ENCODE results near the gene PRDM16.

DNA sequence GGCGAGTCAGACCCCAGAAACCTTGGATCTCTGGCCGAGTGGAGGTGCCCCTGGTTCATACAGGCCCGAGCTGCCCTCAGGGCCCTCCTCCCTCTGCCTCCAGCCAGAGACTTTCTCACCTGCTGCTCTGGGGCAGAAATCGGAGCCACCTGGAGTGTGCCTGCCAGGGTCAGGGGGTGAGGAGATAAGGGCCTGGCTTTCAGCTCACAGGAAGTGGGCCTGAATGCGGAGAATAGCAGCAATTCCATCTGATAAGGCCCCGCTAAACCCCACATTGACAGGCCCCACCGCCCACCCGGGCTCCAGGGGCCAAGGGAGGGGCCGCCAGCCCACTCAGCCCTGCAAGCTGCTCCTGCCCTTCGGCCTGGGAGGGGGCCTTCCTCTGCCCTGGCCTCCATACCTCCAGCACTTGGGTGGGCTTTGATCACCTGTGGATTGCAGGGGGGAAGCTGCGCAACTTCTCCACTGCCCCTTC is 261.8 kb downstream of the PRDM16 start:
- TF ChIP-seq HDAC2 (IDR thresholded peaks at IDR 0.05) (no peak), POLR2A (IDR thresholded peaks at IDR 0.05; ENCODE audit: low read length) (no peak), ZFP36 (IDR thresholded peaks at IDR 0.05; ENCODE audit: borderline replicate concordance, partially characterized antibody) (no peak), RNF2 (IDR thresholded peaks at IDR 0.05; ENCODE audit: borderline replicate concordance, low read depth) (no peak), MAFK (IDR thresholded peaks at IDR 0.05; ENCODE audit: partially characterized antibody) (no peak), RCOR1 (IDR thresholded peaks at IDR 0.05; ENCODE audit: low read depth, low read length) (no peak), FOSL2 (IDR thresholded peaks at IDR 0.05) (no peak), FOSL2 (CRISPR knock-in tag; IDR thresholded peaks at IDR 0.05) (no peak), CHD4 (IDR thresholded peaks at IDR 0.05; ENCODE audit: borderline replicate concordance) (no peak), EP300 (IDR thresholded peaks at IDR 0.05) (no peak)
- TF ChIP-seq, protein P1, sequence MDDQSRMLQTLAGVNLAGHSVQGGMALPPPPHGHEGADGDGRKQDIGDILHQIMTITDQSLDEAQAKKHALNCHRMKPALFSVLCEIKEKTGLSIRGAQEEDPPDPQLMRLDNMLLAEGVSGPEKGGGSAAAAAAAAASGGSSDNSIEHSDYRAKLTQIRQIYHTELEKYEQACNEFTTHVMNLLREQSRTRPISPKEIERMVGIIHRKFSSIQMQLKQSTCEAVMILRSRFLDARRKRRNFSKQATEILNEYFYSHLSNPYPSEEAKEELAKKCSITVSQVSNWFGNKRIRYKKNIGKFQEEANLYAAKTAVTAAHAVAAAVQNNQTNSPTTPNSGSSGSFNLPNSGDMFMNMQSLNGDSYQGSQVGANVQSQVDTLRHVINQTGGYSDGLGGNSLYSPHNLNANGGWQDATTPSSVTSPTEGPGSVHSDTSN (IDR thresholded peaks at IDR 0.05), result no peak
- TF ChIP-seq, protein P2, sequence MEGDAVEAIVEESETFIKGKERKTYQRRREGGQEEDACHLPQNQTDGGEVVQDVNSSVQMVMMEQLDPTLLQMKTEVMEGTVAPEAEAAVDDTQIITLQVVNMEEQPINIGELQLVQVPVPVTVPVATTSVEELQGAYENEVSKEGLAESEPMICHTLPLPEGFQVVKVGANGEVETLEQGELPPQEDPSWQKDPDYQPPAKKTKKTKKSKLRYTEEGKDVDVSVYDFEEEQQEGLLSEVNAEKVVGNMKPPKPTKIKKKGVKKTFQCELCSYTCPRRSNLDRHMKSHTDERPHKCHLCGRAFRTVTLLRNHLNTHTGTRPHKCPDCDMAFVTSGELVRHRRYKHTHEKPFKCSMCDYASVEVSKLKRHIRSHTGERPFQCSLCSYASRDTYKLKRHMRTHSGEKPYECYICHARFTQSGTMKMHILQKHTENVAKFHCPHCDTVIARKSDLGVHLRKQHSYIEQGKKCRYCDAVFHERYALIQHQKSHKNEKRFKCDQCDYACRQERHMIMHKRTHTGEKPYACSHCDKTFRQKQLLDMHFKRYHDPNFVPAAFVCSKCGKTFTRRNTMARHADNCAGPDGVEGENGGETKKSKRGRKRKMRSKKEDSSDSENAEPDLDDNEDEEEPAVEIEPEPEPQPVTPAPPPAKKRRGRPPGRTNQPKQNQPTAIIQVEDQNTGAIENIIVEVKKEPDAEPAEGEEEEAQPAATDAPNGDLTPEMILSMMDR (IDR thresholded peaks at IDR 0.05), result no peak
- TF ChIP-seq, protein P3, sequence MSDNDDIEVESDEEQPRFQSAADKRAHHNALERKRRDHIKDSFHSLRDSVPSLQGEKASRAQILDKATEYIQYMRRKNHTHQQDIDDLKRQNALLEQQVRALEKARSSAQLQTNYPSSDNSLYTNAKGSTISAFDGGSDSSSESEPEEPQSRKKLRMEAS (IDR thresholded peaks at IDR 0.05), result no peak
- TF ChIP-seq, protein P4, sequence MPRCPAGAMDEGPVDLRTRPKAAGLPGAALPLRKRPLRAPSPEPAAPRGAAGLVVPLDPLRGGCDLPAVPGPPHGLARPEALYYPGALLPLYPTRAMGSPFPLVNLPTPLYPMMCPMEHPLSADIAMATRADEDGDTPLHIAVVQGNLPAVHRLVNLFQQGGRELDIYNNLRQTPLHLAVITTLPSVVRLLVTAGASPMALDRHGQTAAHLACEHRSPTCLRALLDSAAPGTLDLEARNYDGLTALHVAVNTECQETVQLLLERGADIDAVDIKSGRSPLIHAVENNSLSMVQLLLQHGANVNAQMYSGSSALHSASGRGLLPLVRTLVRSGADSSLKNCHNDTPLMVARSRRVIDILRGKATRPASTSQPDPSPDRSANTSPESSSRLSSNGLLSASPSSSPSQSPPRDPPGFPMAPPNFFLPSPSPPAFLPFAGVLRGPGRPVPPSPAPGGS (IDR thresholded peaks at IDR 0.05), result no peak
- TF ChIP-seq, protein P5, sequence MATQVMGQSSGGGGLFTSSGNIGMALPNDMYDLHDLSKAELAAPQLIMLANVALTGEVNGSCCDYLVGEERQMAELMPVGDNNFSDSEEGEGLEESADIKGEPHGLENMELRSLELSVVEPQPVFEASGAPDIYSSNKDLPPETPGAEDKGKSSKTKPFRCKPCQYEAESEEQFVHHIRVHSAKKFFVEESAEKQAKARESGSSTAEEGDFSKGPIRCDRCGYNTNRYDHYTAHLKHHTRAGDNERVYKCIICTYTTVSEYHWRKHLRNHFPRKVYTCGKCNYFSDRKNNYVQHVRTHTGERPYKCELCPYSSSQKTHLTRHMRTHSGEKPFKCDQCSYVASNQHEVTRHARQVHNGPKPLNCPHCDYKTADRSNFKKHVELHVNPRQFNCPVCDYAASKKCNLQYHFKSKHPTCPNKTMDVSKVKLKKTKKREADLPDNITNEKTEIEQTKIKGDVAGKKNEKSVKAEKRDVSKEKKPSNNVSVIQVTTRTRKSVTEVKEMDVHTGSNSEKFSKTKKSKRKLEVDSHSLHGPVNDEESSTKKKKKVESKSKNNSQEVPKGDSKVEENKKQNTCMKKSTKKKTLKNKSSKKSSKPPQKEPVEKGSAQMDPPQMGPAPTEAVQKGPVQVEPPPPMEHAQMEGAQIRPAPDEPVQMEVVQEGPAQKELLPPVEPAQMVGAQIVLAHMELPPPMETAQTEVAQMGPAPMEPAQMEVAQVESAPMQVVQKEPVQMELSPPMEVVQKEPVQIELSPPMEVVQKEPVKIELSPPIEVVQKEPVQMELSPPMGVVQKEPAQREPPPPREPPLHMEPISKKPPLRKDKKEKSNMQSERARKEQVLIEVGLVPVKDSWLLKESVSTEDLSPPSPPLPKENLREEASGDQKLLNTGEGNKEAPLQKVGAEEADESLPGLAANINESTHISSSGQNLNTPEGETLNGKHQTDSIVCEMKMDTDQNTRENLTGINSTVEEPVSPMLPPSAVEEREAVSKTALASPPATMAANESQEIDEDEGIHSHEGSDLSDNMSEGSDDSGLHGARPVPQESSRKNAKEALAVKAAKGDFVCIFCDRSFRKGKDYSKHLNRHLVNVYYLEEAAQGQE (IDR thresholded peaks at IDR 0.05), result no peak

All from A549 (cell line).